ENCODE data around the gene FBXO38. TPM values are rescaled to one million over a fixed set of nuclear protein-coding genes. Genes with fewer than 3 reads are reported as not detected.
A peak's percentile ranks its signal among the peaks of the same experiment; 100 is the strongest.
"Not testable (repeated sequence)": the region's sequence is repeated elsewhere in the genome, so short reads cannot be mapped to it uniquely, and the experiment has no call there.

The FBXO38 gene
- total RNA-seq, 1 donor from 2014 or later: 37.7 TPM

- H3K9me3 Mint-ChIP-seq (ENCODE audit: low read depth): no peaks in the 10 kb centered on the region
- H3K27ac Mint-ChIP-seq (ENCODE audit: unreplicated experiment): no peak overlapping the region
- no peaks in the 10 kb centered on the region for H3K36me3 Mint-ChIP-seq (ENCODE audit: low read depth)
- peaks cover 37% of the 10 kb centered on the region for H3K27me3 Mint-ChIP-seq (ENCODE audit: low read depth)
- DNase-seq (ENCODE audit: low spot score): no peak
- H3K4me3 Mint-ChIP-seq (ENCODE audit: unreplicated experiment): no peak overlapping the region
- H3K4me1 Mint-ChIP-seq (ENCODE audit: low read depth): peaks cover 4% of the 10 kb centered on the region
- no peak for TF ChIP-seq CTCF (IDR thresholded peaks at IDR 0.05)
These were observed 81.8 kb downstream of the FBXO38 start for GRCh38 chr5:148465381-148466235.

DNA sequence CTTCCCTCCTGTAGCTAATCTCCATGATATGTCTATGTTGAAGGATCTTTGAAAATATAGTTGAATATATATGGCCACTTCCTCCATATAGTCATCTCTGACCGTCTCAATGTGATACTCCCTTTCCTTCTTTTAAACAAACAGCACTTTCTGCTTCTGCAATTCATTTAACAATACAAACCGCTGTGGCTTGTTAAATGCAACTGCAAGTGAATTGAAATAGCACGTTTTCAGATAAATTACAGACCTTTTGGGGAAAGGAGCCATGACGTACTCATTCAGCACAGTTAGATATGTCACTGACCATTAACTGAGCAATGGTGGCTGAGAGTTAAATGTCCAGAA is 82.5 kb downstream of the FBXO38 start:
- TF ChIP-seq CTCF (IDR thresholded peaks at IDR 0.05): no peak
- Mint-ChIP-seq H3K4me1 (ENCODE audit: low read depth) (peaks cover 7% of the 10 kb centered on the region), H3K9me3 (ENCODE audit: low read depth) (no peaks in the 10 kb centered on the region), H3K4me3 (ENCODE audit: unreplicated experiment) (no peak overlapping the region), H3K36me3 (ENCODE audit: low read depth) (no peaks in the 10 kb centered on the region), H3K27ac (ENCODE audit: unreplicated experiment) (no peak overlapping the region), H3K27me3 (ENCODE audit: low read depth) (peaks cover 34% of the 10 kb centered on the region)
- DNase-seq (ENCODE audit: low spot score): no peak

GRCh38 chr5:148467958-148468357 is 84.2 kb downstream of the FBXO38 start:
- peaks cover 13% of the 10 kb centered on the region for H3K4me1 Mint-ChIP-seq (ENCODE audit: low read depth)
- no peak overlapping the region for H3K4me3 Mint-ChIP-seq (ENCODE audit: unreplicated experiment)
- peaks cover 21% of the 10 kb centered on the region for H3K27me3 Mint-ChIP-seq (ENCODE audit: low read depth)
- H3K27ac Mint-ChIP-seq (ENCODE audit: unreplicated experiment): no peak overlapping the region
- TF ChIP-seq CTCF (IDR thresholded peaks at IDR 0.05): no peak
- no peak for DNase-seq (ENCODE audit: low spot score)
- no peaks in the 10 kb centered on the region for H3K9me3 Mint-ChIP-seq (ENCODE audit: low read depth)
- no peaks in the 10 kb centered on the region for H3K36me3 Mint-ChIP-seq (ENCODE audit: low read depth)

- H3K36me3 Mint-ChIP-seq (ENCODE audit: low read depth); H3K4me3 Mint-ChIP-seq (ENCODE audit: unreplicated experiment); H3K9me3 Mint-ChIP-seq (ENCODE audit: low read depth); H3K27ac Mint-ChIP-seq (ENCODE audit: unreplicated experiment); DNase-seq (ENCODE audit: low spot score): not testable (repeated sequence)
- peaks cover 13% of the 10 kb centered on the region for H3K4me1 Mint-ChIP-seq (ENCODE audit: low read depth)
- peaks cover 18% of the 10 kb centered on the region for H3K27me3 Mint-ChIP-seq (ENCODE audit: low read depth)
These were observed 85.0 kb downstream of the FBXO38 start for GRCh38 chr5:148468746-148469145.

- Mint-ChIP-seq H3K27me3 (ENCODE audit: low read depth) (peaks cover 13% of the 10 kb centered on the region), H3K4me3 (ENCODE audit: unreplicated experiment) (no peak overlapping the region), H3K27ac (ENCODE audit: unreplicated experiment) (no peak overlapping the region), H3K9me3 (ENCODE audit: low read depth) (no peaks in the 10 kb centered on the region), H3K36me3 (ENCODE audit: low read depth) (no peaks in the 10 kb centered on the region), H3K4me1 (ENCODE audit: low read depth) (peaks cover 13% of the 10 kb centered on the region)
- DNase-seq (ENCODE audit: low spot score): no peak
- no peak for TF ChIP-seq CTCF (IDR thresholded peaks at IDR 0.05)
These were observed 85.8 kb downstream of the FBXO38 start for GRCh38 chr5:148469501-148469935.

DNA sequence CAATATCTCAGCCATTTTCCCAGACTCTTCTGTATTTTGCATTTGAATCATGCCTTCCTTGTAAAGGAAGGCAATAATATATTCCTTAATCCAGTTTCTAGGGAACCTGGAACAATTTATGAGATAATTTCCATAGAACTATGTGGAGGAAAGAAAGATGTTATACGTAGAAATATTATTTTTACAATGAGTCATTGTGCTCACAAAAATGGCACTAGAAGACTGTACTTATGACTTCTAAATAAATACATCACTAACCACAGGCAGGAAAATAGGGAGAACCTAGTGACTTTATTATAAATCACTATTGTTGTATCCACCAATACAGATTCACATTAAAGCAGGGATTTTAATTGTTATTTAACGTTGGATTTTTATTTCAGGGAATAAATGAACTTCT is 87.6 kb downstream of the FBXO38 start:
- Mint-ChIP-seq H3K36me3 (ENCODE audit: low read depth) (peaks cover 2% of the 10 kb centered on the region), H3K9me3 (ENCODE audit: low read depth) (no peaks in the 10 kb centered on the region), H3K27ac (ENCODE audit: unreplicated experiment) (peak overlapping the region; percentile 73), H3K4me3 (ENCODE audit: unreplicated experiment) (no peak overlapping the region), H3K27me3 (ENCODE audit: low read depth) (peaks cover 13% of the 10 kb centered on the region), H3K4me1 (ENCODE audit: low read depth) (peaks cover 13% of the 10 kb centered on the region)
- no peak for DNase-seq (ENCODE audit: low spot score)
- no peak for TF ChIP-seq CTCF (IDR thresholded peaks at IDR 0.05)
